GM12878 (cell line): Measurements from ENCODE around the gene UFD1. TPM values are rescaled to one million over a fixed set of nuclear protein-coding genes. Genes with fewer than 3 reads are reported as not detected.

Source experiments
- ATAC-seq: fragments of 200-7000 bp; cut with Tn5 transposase; 3 replicates; pipeline ENCODE4 v1.9.1; 2020; ENCODE audit warnings: mild to moderate bottlenecking, moderate library complexity
- BruUV-seq: library from RNA; stranded (reverse); fragments of 400-500 nt; replicated peaks from 2 replicates; lab custom pipeline; 2021; lab: Mats Ljungman, UMichigan
- CTCF ChIA-PET: fragments of 300-600 bp; sonication (Branson Sonifier 250); formaldehyde crosslinking; extraction: SDS; loops from one replicate; lab custom pipeline; 2021; ENCODE audit warnings: inconsistent platforms; lab: Yijun Ruan, JAX
- POLR2A ChIA-PET: fragments of 350-600 bp; formaldehyde crosslinking; extraction: SDS; loops from one replicate; lab custom pipeline; 2021; ENCODE audit warnings: inconsistent platforms; lab: Charles Lee
- RAD21 ChIA-PET: fragments of 300-600 bp; sonication (Branson Sonifier 250); formaldehyde crosslinking; loops from one replicate; lab custom pipeline; 2023; ENCODE audit warnings: antibody characterized with exemption; ENCODE audit not compliant: unreplicated experiment; lab: Charles Lee
- SMC1A ChIA-PET: fragments of 300-600 bp; sonication (Branson Sonifier 250); formaldehyde crosslinking; loops from one replicate; lab custom pipeline; 2023; ENCODE audit not compliant: unreplicated experiment, uncharacterized antibody; lab: Charles Lee
- DNase-seq: peaks from one replicate; pipeline ENCODE4 v3.0.0-alpha.2; 2011; ENCODE audit warnings: low read depth, low spot score
- FAIRE-seq: peaks from 3 replicates; lab custom pipeline; 2011; peaks lifted over from hg19 to GRCh38; lab: Jason Lieb, UNC
- H2AFZ ChIP-seq: 2 replicates; pipeline ENCODE4 v1.6.0; 2011; ENCODE audit warnings: low read depth, low read length, control low read depth; ENCODE audit not compliant: control insufficient read depth
- H3K27ac ChIP-seq: 2 replicates; pipeline ENCODE4 v1.5.1; 2011; ENCODE audit warnings: control low read depth; ENCODE audit not compliant: control insufficient read depth, insufficient read depth
- H3K27me3 ChIP-seq, 2 experiments: replicated peaks in 1 of 2; 2 replicates each; pipeline versions ENCODE4 v1.6.0 to v1.6.1; 2011; ENCODE audit warnings: low read length in 1 of 2; ENCODE audit not compliant: control insufficient read depth in 2 of 2, insufficient read depth in 2 of 2
- H3K36me3 ChIP-seq, 2 experiments: 2 replicates each; pipeline ENCODE4 v1.5.1; 2011; ENCODE audit warnings: low read length in 1 of 2; ENCODE audit not compliant: control insufficient read depth in 2 of 2, insufficient read depth in 2 of 2
- H3K4me1 ChIP-seq: 2 replicates; pipeline ENCODE4 v1.6.1; 2011; ENCODE audit warnings: mild to moderate bottlenecking, low read length, moderate library complexity, mixed read lengths; ENCODE audit not compliant: control insufficient read depth, insufficient read depth
- H3K4me2 ChIP-seq: 2 replicates; pipeline ENCODE4 v1.6.0; 2011; ENCODE audit warnings: control low read depth; ENCODE audit not compliant: control insufficient read depth, insufficient read depth
- H3K4me3 ChIP-seq: fragments of 200-600 bp; sonication (generic); 2 replicates; pipeline ENCODE4 v1.5.1; 2016
- H3K79me2 ChIP-seq: 2 replicates; pipeline ENCODE4 v1.6.0; 2011; ENCODE audit warnings: low read length; ENCODE audit not compliant: control insufficient read depth, insufficient read depth
- H3K9ac ChIP-seq: 2 replicates; pipeline ENCODE4 v1.8.0; 2011; ENCODE audit warnings: low read length, control low read depth, mixed read lengths; ENCODE audit not compliant: control insufficient read depth, insufficient read depth
- H3K9me3 ChIP-seq: replicated peaks from 3 replicates; pipeline ENCODE4 v1.5.1; 2011; ENCODE audit warnings: mild to moderate bottlenecking, low read length; ENCODE audit not compliant: control insufficient read depth, insufficient read depth
- H4K20me1 ChIP-seq: 2 replicates; pipeline ENCODE4 v1.6.0; 2011; ENCODE audit not compliant: control insufficient read depth, insufficient read depth
- EZH2 ChIP-seq: IDR thresholded peaks from 2 replicates; pipeline ENCODE4 v1.6.1; 2012; ENCODE audit warnings: low read depth, mild to moderate bottlenecking, control low read depth, inconsistent platforms, low read length, borderline replicate concordance; ENCODE audit not compliant: control insufficient read depth
- HCFC1 ChIP-seq: fragments of 150-350 bp; IDR thresholded peaks from 2 replicates; pipeline ENCODE4 v1.6.1; 2014; ENCODE audit warnings: low read length
- HDAC6 ChIP-seq: fragments of 200-600 bp; sonication (generic); IDR thresholded peaks from one replicate; pipeline ENCODE4 v1.8.0; 2017; ENCODE audit warnings: antibody characterized with exemption; ENCODE audit not compliant: unreplicated experiment
- HDGF ChIP-seq: fragments of 450-650 bp; IDR thresholded peaks from 2 replicates; pipeline ENCODE4 v1.6.1; 2016; ENCODE audit warnings: antibody characterized with exemption
- MEF2B ChIP-seq: fragments of 450-650 bp; IDR thresholded peaks from 2 replicates; pipeline ENCODE4 v1.6.1; 2018; ENCODE audit warnings: mild to moderate bottlenecking, moderate library complexity; ENCODE audit not compliant: partially characterized antibody, poor library complexity, severe bottlenecking
- NFXL1 ChIP-seq: fragments of 450-650 bp; IDR thresholded peaks from 2 replicates; pipeline ENCODE4 v1.6.1; 2017; ENCODE audit warnings: antibody characterized with exemption, mild to moderate bottlenecking, borderline replicate concordance
- NFYB ChIP-seq: IDR thresholded peaks from 2 replicates; pipeline ENCODE4 v1.6.1; 2011; ENCODE audit warnings: low read depth, mild to moderate bottlenecking, low read length, improper control_type of control experiment, moderate library complexity; ENCODE audit not compliant: insufficient read depth
- PAX5 ChIP-seq: IDR thresholded peaks from 2 replicates; pipeline ENCODE4 v1.6.1; 2011; ENCODE audit warnings: low read depth, low read length, borderline replicate concordance
- POU2F2 ChIP-seq: IDR thresholded peaks from 3 replicates; pipeline ENCODE4 v1.6.1; 2011; ENCODE audit warnings: low read depth, mild to moderate bottlenecking, low read length, borderline replicate concordance
- SMAD5 ChIP-seq: IDR thresholded peaks from 2 replicates; pipeline ENCODE4 v1.6.1; 2016; ENCODE audit warnings: antibody characterized with exemption, low read depth
- SRF ChIP-seq, 2 experiments: IDR thresholded peaks; 2 replicates each; pipeline ENCODE4 v1.6.1; 2011; ENCODE audit warnings: low read depth in 2 of 2, low read length in 2 of 2, mild to moderate bottlenecking in 1 of 2, moderate library complexity in 1 of 2
- STAT1 ChIP-seq: fragments of 450-650 bp; conservative IDR thresholded peaks from 2 replicates; pipeline ENCODE4 v1.6.1; 2014; ENCODE audit warnings: antibody characterized with exemption, mild to moderate bottlenecking
- SUZ12 ChIP-seq: fragments of 200-600 bp; sonication (generic); IDR thresholded peaks from one replicate; pipeline ENCODE4 v1.6.1; 2018; ENCODE audit warnings: antibody characterized with exemption, mild to moderate bottlenecking; ENCODE audit not compliant: unreplicated experiment
- WRNIP1 ChIP-seq: IDR thresholded peaks from 2 replicates; pipeline ENCODE4 v1.6.1; 2011; ENCODE audit warnings: low read depth, low read length, improper control_type of control experiment, borderline replicate concordance
- YY1 ChIP-seq: IDR thresholded peaks from 2 replicates; pipeline ENCODE4 v1.6.1; 2011; ENCODE audit warnings: low read depth, mild to moderate bottlenecking, low read length
- WGBS: methylation state at CpG from one replicate; pipeline ENCODE4 v1.1.6; 2016; ENCODE audit warnings: low lambda C conversion rate; ENCODE audit not compliant: insufficient replicate concordance, insufficient coverage; ENCODE audit errors: missing lambda C conversion rate; 5-methylcytosine and 5-hydroxymethylcytosine counted together
- in situ Hi-C: fragments of 300-500 bp; cut with MboI; formaldehyde crosslinking; loops from 9 replicates; pipeline ENCODE4 v1.14.3; 2018; ENCODE audit warnings: mixed read lengths
- intact Hi-C: fragments of 100-400 bp; cut with micrococcal nuclease; formaldehyde crosslinking; loops from one replicate; pipeline ENCODE4 v1.14.2; 2022; ENCODE audit not compliant: unreplicated experiment
- polyA plus RNA-seq, 11 experiments: library from polyadenylated mRNA; depleted of rRNA in 4 of 11; unstranded in 6 of 11; stranded (reverse) in 5 of 11; fragments of >200 nt; fragmentation: Nextera tagmentation in 4 of 11; fragmentation: Illumina TruSeq in 1 of 11; extraction: Ambion mirVana in 4 of 11; extraction: Trizol in 1 of 11; gene quantifications; 1 replicate in 1 of 11; 2 replicates in 10 of 11; pipeline versions ENCODE4 v1.2.1 to v1.2.3, GENCODE V29; 2011 to 2016; ENCODE audit warnings: inconsistent platforms in 2 of 11, missing spikeins in 2 of 11, low read depth in 1 of 11
- total RNA-seq, 4 experiments: library from RNA; depleted of rRNA in 3 of 4; stranded (reverse); fragments of >200 nt in 3 of 4; fragmentation: Illumina TruSeq in 1 of 4; extraction: Trizol in 1 of 4; gene quantifications; 2 replicates each; pipeline versions ENCODE4 v1.2.1 to v1.2.3, GENCODE V29; 2013 to 2021
- TF ChIP-seq, protein P1 (sequence below): fragments of 450-650 bp; IDR thresholded peaks from 2 replicates; pipeline ENCODE4 v1.6.1; 2016; ENCODE audit warnings: mild to moderate bottlenecking

UFD1 gene
- total and polyA plus RNA-seq, 10 of the 15 experiments (the other 5 are each of a cell fraction or from before 2014, with no cell fraction given) = 67.2 to 143 (median 117) TPM

DNA sequence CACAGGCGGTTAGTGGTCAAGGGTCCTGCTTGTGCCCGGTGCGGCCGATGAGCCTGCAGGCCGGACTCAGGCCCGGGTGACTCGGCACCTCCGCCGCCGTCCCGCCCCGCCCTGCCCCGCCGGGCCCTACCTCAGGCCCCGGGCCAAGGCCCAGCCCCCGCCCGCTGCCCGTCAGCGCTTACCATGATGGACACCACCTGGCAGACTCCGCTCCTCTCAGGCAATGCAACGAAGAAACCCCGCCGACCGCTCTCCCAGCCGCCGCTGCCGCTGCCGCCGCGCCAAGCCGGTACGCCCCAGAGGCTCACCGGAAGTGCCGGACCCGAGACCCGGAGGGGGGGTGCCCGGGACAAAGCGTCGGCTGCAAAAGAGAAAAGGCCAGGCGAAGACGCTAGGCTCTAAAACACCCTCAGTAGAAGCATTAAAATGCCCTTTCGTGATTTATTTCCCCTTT is at the start of gene UFD1 (continued):
- TF ChIP-seq NFXL1 = no peak

DNA sequence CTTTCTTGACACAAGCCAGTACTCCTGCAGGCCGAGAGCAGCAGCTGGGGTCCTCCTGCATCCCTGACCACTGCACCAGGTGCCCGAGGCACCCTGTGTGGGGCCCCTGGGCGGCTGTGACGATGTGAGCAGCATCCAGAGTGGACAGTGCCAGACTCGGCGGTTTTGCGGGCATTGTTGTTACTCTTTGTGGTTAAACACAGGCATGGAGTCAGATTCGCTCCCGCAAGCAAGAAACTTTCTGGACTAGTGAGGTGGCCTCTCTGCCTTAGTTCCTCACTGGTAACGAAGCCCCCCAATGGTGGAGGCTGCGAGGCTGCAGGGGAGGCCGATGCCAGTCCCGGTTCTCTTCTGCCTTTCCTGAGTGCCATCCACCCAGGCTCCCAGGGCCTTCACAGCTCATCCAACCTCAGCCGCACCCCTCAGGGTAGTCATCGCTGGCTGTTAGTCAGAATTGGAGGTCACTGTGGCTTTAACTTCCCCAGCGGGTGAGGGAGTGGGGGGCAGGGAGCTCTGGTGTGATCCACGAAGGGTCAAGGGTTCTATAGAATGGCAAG is 48.9 kb upstream of the UFD1 start:
- CTCF ChIA-PET = interaction anchor here (1.1 kb wide), 1 partner anchor 87 kb away, joined by 4 read pairs; no protein-coding TSS in a partner anchor
- Histone ChIP-seq H3K9me3 (no peaks in the 10 kb centered on the region), H3K4me2 (no peak overlapping the region), H4K20me1 (no peaks in the 10 kb centered on the region), H3K27me3 (peaks cover 0 to 2% of the 10 kb centered on the region in 2 experiments; a peak in 2 of 4 replicates), H3K9ac (no peak overlapping the region)
- FAIRE-seq = no peak
- RAD21 ChIA-PET = no interaction called here
- in situ Hi-C loops = no loop called here
- WGBS = 37% methylated on average over 17 of the region's 17 CpGs
- TF ChIP-seq POU2F2 (no peak), HDAC6 (no peak), HCFC1 (no peak), WRNIP1 (no peak), STAT1 (no peak), SMAD5 (no peak), MEF2B (no peak), PAX5 (no peak), HDGF (no peak), YY1 (no peak), EZH2 (no peak), NFYB (no peak), SRF (IDR thresholded peaks at IDR 0.05; ENCODE audit: low read depth in 2 of 2, low read length in 2 of 2) (no peak), SUZ12 (no peak)
- TF ChIP-seq, protein P1, sequence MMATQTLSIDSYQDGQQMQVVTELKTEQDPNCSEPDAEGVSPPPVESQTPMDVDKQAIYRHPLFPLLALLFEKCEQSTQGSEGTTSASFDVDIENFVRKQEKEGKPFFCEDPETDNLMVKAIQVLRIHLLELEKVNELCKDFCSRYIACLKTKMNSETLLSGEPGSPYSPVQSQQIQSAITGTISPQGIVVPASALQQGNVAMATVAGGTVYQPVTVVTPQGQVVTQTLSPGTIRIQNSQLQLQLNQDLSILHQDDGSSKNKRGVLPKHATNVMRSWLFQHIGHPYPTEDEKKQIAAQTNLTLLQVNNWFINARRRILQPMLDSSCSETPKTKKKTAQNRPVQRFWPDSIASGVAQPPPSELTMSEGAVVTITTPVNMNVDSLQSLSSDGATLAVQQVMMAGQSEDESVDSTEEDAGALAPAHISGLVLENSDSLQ = no peak
- TF ChIP-seq, all 136 proteins: peak for 0
- no peaks in the 10 kb centered on the region for H3K36me3 ChIP-seq
- no peaks in the 10 kb centered on the region for H3K4me1 ChIP-seq
- H3K27ac ChIP-seq = no peak overlapping the region
- intact Hi-C loops = no loop called here
- ChIA-PET POLR2A (no interaction called here), SMC1A (no interaction called here)
- H3K79me2 ChIP-seq = no peaks in the 10 kb centered on the region
- BruUV-seq = no TSS peak
- no peak overlapping the region for H2AFZ ChIP-seq
- no peak overlapping the region for H3K4me3 ChIP-seq
- ATAC-seq = no peak
- DNase-seq = no peak
